HK-2 (cell line): ENCODE data around the gene C2orf74.
A peak's percentile ranks its signal among the peaks of the same experiment; 100 is the strongest.
"Not testable (repeated sequence)": the region's sequence is repeated elsewhere in the genome, so short reads cannot be mapped to it uniquely, and the experiment has no call there.

Experiments
- DNase-seq: peaks from one replicate; pipeline ENCODE4 v3.0.0-alpha.2; 2018; ENCODE audit not compliant: unreplicated experiment

C2orf74 gene

GRCh38 chr2:61161888-61162287 is at the start of gene C2orf74:
Gene C2orf74 (plus strand): TSS chr2:61162188. CDS start chr2:61162515, 327 bp downstream.
- DNase-seq: no peak

DNA sequence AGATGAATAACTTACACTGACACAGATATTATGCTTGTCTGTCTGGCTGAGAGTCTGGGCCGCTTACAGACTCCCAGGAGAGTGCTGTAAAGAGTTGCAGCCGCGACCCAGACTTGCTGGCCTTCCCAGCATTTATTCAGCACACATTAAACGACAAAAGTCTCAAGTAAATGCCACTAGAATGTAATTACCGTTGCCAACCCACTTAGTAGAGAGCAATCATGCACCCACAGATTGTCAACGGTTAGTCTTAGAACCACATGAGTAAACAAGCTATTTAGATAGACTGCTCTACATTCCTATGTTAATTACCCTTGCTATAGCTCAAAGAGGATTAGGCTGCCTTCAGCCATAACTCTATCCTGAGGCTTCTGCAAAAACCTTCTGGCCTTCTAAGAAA is 47.8 kb upstream of the C2orf74 start:
- DNase-seq: no peak

GRCh38 chr2:61116302-61116701 is 45.7 kb upstream of the C2orf74 start:
- DNase-seq: no peak

DNA sequence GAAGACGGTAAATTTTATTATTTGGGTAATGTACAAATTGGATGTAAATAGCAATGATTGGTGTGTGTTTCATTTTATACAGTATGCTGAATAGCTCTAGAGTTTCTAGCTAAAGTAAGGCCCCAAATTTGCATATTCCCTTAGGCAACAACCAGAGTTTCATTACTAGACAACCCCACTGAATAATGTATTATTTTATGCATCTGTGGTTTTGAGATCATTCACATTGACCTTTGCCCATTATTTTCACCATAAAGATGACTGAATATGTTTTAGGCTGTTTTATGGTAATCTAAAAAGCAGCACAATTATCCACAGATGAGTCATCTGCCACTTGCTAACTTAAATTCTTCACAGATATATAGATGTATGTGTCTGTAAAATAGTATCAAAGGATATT is 44.5 kb upstream of the C2orf74 start:
- no peak for DNase-seq

GRCh38 chr2:61125123-61125710 is 36.8 kb upstream of the C2orf74 start:
- no peak for DNase-seq

GRCh38 chr2:61125798-61126197 is 36.2 kb upstream of the C2orf74 start:
- no peak for DNase-seq

DNA sequence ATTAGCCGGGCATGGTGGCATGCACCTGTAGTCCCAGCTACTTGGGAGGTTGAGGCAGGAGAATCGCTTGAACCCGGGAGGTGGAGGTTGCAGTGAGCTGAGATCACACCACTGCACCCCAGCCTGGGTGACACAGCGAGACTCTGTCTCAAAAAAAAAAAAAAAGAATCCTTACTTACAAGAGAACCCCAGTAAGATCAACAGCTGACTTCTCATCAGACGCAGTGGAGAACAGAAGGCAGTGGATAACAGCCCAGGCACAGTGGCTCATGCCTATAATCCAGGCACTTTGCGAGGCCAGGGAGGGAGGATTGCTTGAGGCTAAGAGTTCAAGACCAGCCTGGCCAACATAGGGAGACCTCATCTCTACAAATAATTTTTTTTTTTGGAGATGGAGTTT is 33.9 kb upstream of the C2orf74 start:
- DNase-seq: not testable (repeated sequence)

DNA sequence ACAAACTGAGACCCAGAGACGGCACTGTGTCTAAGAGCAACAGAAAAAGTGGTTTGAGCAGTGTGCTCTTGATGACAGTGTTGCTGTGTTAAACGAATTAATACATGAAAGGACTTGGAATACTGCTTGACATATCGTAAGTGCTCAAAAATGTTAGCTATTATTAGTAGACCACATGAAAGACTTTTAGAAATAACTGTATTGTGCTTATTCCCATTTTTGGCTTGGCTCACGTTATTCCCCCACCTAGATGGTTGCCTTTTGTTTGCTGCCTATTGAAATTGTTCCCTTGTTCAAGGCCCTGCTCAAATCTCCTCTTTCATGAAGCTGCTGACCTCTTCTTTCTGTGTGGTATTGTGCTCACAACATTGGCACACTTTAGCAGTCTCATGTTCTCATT is 27.8 kb upstream of the C2orf74 start:
- no peak for DNase-seq

DNA sequence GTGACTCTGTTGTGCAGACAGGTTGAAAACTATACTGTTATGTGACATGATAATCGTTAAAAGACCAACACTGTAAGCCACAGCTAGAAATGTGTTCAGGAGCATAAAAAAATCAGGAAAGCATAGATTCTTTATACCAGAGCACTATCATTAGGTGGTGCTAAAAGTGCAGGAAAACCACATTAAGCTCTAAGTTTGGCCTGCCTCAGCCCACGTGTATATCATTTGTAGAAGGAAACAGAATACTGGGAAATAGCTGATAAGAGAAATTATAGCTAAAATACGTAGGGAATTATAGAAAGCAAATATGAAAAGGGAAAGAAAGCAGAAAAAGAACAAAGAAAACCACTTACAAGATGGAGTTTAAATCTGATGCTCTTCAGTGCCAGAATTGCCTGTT is 26.5 kb upstream of the C2orf74 start:
- DNase-seq: no peak

GRCh38 chr2:61138859-61139258 is 23.1 kb upstream of the C2orf74 start:
- no peak for DNase-seq

DNA sequence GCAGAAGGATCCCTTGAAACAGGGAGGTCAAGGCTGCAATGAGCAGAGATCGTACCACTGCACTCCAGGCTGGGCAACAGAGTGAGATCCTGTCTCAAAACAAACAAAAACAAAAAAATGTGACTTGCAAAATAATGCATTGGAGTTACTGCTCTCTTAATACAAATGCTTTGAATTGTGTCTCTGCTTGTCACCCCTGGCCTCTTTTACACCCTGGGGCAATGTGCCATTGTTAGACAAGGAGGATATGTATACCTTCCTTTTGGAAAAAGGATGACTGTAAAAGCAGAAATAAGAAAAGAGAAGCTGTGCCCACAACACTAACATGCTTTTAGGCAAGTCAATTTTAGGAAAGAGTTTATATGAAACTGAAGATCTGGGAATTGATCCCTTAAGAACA is 20.8 kb upstream of the C2orf74 start:
- no peak for DNase-seq

GRCh38 chr2:61144697-61145268 is 17.2 kb upstream of the C2orf74 start:
- peak; percentile 98 for DNase-seq

GRCh38 chr2:61145990-61146389 is 16.0 kb upstream of the C2orf74 start:
- no peak for DNase-seq

DNA sequence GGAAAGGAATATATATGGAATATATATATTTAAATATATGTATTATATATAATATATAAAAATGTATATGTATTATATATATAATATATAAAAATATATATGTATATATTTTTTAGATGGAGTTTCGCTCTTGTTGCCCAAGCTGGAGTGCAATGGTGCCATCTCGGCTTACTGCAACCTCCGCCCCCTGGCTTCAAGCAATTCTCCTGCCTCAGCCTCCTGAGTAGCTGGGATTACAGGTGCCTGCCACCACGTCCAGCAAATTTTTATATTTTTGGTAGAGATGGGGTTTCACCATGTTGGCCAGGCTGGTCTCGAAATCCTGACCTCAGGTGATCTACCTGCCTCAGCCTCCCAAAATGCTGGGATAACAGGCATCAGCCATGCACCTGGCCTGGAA is 13.9 kb upstream of the C2orf74 start:
- not testable (repeated sequence) for DNase-seq

- no peak for DNase-seq
These were observed 12.9 kb upstream of the C2orf74 start for GRCh38 chr2:61149074-61149473.

DNA sequence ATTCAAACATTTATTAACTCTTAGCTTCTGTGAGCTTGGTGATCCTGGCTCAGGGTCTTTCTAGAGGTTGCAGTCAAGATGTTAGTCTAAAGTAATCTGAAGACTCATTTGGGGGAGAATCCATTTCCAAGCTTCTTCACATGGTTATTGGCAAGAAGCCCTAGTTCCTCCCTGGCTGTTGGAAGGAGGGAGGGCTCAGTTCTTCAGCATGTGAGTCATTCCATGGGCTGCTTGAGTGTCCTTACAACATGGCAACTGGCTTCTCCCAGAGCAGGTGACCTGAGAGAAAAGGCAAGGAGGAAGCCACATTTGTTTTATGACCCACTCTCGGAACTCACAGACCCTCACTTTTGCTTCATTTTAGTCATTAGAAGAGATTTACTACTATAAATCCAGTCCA is 10.6 kb upstream of the C2orf74 start:
- no peak for DNase-seq

- no peak for DNase-seq
These were observed 4.5 kb upstream of the C2orf74 start for GRCh38 chr2:61157371-61158003.

- no peak for DNase-seq
These were observed 3.5 kb upstream of the C2orf74 start for GRCh38 chr2:61158356-61158955.

DNA sequence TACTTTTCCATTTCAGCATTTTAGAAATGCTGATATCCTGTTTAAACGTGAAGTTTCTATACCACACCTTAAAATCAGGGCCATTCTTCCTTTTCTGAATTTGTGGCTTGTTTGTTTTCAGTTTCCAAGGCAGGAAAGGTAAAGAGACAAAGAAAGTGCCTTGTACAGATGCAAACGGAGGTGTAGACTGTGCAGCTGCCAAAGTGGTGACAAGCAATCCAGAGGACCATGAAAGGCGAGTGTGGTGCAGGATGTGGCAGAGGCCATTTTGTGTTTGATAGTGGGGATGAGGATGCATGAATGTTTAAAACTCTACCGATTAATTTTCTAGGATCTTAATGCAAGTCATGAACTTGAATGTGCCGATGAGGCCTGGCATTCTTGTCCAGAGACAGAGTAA is 733 bp downstream of the C2orf74 start:
- no peak for DNase-seq

DNA sequence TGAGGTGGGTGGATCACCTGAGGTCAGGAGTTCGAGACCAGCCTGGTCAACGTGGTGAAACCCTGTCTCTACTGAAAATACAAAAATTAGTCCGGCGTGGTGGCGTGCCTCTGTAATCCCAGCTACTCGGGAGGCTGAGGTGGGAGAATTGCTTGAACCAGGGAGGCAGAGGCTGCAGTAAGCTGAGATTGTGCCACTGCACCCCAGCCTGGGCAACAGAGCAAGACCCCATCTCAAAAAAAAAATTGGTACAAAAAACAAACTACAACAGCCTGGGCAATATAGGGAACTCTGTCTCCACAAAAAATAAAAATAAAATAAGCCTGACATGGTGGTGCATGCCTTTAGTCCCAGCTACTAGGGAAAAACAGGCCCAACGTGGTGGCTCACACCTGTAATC is 3.1 kb downstream of the C2orf74 start:
- DNase-seq: not testable (repeated sequence)

- no peak for DNase-seq
These were observed 4.0 kb downstream of the C2orf74 start for GRCh38 chr2:61165946-61166345.

DNA sequence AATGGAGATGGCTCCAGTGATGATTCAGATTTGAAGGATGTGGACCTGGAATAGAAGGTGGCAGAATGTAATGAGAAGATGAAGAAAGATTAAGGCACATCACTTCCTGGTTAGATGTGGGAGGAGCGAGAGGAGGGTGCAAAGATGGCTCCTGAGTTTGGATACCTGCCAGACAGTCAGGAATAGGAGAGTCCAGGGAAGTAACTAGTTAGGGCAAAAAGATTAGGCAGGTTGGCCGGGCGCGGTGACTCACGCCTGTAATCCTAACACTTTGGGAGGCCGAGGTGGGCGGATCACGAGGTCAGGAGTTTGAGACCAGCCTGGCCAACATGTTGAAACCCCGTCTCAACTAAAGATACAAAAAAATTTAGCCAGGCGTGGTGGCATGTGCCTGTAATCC is 5.6 kb downstream of the C2orf74 start:
- DNase-seq: no peak

DNA sequence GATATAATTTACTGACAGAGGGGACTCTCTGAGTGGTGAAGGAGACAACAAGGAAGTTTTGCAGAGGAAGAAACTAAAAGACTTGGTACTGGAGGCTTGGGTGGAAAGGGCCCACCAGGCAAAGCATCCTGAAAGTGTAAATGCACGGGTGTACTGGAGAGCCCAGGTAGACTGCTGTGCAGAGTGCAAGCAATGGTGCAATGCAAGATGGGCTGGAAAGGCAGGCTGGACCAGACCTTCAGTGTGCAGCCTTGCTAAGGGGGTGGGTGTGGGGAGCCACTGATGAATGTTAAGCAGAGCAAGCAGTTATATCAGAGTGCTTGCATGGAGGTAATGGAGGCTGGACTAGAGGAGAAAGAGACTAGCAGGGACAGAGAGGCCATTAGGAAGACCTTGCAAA is 10.7 kb downstream of the C2orf74 start:
- DNase-seq: no peak
